Germinal center (tissue), 1 donor: ENCODE results near the gene CTSW.

ENCODE experiments used
- DNase-seq: peaks from one replicate; pipeline ENCODE4 v3.0.0; 2012; ENCODE audit warnings: mixed read lengths, low spot score

The CTSW gene

GRCh38 chr11:65856689-65857499, 22.7 kb upstream of the CTSW start:
- peak; percentile 69 for DNase-seq

- DNase-seq, result no peak
Observed at GRCh38 chr11:65857500-65857852, 22.2 kb upstream of the CTSW start.

- peak; percentile 90 for DNase-seq
Observed at GRCh38 chr11:65857853-65858680, 21.6 kb upstream of the CTSW start, which contains the start of gene CFL1. TSS of gene CFL1 (minus strand) at chr11:65858180. CDS start at chr11:65858099, 81 bp downstream.

- no peak for DNase-seq
Observed at GRCh38 chr11:65858681-65859087, 21.0 kb upstream of the CTSW start.

DNA sequence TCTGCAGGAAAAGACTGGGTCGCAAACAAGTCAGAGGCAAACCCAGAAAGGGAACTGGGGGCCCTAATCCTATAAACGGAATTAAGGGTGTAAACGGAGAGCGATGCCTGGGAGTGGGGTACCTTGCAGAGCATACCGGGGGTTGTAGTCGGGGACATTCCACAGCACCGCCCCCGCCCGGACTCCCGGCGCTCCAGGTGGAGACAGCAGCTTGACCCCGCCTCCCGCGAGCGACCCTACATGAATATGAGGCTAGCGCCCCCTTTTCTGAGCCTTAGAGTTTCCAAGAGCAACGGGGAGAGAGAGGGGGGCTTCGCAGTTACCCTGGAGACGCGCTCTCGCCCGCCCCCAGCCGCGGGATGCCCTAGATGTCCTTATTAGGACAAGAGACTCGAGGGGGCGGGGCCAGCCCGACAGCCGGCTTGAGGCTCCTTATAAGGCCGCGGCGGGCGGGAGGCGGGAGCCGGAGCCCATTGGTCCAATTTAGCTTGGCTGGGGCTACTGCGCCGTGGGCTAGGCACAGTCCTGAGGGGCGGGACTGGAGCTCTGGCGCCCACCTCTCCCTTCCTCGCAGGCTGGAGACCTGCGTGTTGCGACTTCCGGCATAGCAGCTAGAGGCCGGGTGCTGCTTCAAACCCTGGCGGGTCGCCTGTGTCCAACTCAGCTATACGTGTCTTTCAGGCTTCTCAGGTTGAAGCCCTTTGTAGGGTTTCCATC, 20.4 kb upstream of the CTSW start:
- peak; percentile 96 for DNase-seq

- DNase-seq, result no peak
Observed at GRCh38 chr11:65859812-65860277, 19.8 kb upstream of the CTSW start.

GRCh38 chr11:65860278-65861164, 19.1 kb upstream of the CTSW start, which contains the start of gene MUS81:
TSS of gene MUS81 (plus strand) at chr11:65860433. CDS start at chr11:65860754, 321 bp downstream.
- DNase-seq, result peak; percentile 89

DNA sequence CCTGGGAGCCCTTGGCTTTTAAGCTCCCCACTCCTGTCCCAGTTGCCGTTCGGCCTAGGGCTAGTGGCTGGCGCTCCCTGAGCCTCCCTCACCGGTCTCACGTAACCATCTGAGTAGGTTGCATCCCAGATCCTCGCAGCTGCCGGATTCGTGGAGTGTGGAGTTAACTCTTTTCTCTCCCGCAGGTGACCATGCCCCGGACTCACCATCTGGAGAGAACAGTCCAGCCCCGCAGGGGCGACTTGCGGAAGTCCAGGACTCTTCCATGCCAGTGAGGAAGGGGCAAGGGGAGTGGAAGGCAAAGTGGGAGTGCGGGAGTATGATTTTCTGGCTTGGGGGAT, 18.5 kb upstream of the CTSW start:
- DNase-seq, result no peak

- no peak for DNase-seq
Observed at GRCh38 chr11:65861533-65862183, 18.0 kb upstream of the CTSW start.

DNA sequence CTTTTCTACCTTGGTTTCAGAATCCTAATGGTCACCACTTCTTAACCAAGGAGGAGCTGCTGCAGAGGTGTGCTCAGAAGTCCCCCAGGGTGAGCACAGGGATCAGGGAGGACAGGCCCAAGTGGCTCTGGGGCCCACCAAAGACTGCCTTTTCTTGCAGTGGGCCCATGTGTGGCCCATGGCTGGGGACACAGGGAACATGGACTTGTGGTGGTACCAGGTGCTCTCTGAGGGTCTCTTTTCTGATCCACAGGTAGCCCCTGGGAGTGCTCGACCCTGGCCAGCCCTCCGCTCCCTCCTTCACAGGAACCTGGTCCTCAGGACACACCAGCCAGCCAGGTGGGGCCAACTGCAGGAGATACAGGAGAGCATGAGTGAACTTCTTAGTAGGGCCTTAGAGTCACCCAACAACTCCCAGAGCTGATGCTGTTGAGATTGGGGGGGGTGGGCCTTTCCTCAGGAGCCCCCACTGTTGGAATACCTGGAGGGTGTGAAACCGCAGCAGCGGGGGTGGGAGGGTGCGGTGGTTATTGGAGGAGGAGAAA, 17.4 kb upstream of the CTSW start:
- DNase-seq, result no peak

- no peak for DNase-seq
Observed at GRCh38 chr11:65862941-65863888, 16.4 kb upstream of the CTSW start.

DNA sequence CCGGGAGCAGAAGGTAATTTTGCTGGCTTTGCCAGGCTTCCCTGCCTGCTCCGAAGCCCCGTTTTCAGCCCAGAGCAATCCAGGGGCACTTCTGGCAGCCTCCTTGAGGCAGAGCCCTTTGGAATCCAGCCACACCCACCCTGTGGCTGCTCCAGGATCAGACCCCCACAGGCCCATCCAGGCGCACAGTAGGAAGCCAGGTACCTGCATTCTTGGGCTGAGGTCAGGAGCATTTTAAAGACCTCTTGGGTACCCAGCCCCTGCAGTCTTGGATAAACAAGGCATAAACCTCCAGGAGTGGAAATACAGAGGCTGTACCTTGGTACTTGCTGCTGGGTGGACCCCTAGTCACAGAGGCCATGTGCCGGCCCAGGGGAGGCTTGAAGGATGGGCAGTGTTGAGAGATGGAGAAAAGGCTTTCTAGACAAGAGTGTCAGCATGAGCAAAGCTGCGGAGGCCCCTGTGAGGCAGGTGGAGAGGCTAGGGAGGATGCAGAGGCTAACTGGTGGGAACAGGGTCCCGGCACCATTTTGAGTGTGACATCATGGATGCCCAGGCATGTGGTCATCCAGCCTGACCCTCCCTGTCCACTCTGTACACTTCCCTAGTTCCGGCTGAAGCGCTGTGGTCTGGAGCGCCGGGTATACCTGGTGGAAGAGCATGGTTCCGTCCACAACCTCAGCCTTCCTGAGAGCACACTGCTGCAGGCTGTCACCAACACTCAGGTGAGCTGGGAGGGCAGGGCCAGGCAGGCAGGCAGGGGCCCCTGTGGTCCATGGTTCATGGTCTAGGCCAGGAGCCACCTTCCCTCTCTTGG, 15.5 kb upstream of the CTSW start:
- DNase-seq, result no peak

GRCh38 chr11:65864706-65865471, 14.7 kb upstream of the CTSW start:
- no peak for DNase-seq

- DNase-seq, result no peak
Observed at GRCh38 chr11:65865550-65866172, 14.0 kb upstream of the CTSW start.

DNA sequence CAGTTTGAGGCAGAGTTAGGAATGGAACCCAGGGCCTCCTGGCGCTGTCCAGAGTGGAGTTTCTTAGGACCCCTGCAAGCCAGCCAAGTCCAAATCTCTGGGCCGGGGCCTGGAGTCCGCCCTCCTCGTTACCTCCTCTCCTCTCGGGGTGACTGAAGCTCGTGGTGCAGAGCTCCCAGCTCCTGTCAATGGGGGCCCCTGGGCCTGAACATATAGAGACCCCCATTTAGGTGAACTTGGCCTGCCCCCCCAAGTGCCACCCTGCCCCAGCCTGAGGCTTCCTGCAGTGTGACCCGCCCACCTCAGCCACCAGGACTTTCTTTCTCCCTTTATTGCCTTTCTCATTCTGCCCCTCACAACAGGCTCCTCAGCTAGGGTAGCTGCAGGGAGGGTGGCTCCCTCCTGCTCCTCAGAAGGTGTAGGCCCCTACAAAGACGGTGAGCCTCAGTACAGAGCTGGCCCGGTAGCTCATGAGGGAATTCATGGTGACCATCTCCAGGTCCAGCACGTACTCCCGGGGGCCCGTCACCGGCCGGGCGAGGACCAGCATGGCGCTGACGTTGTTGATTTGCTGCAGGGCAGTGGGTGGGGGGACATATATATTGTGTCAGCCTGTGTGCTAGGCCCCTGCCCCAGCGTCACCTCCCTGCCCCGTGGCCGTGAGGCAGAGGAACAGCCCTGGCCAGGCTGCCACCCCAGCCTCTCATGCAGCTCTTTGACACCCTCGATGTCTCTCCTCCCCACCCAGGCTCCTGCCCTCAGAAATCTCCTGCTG, 12.9 kb upstream of the CTSW start:
- no peak for DNase-seq

- DNase-seq, result peak; percentile 54
Observed at GRCh38 chr11:65867284-65868071, 12.2 kb upstream of the CTSW start.
